K562 (cell line): ENCODE data around the gene LONRF3. TPM values are rescaled to one million over a fixed set of nuclear protein-coding genes. Genes with fewer than 3 reads are reported as not detected.

Experiments
- ATAC-seq: fragments of 200-7000 bp; cut with Tn5 transposase; 3 replicates; pipeline ENCODE4 v1.9.1; 2020; ENCODE audit warnings: moderate library complexity
- BruUV-seq: library from RNA; stranded (reverse); fragments of 400-500 nt; replicated peaks from 2 replicates; lab custom pipeline; 2021; lab: Mats Ljungman, UMichigan
- CTCF ChIA-PET: fragments of 300-600 bp; formaldehyde crosslinking; extraction: SDS; loops from one replicate; lab custom pipeline; 2021; ENCODE audit warnings: low intra/inter-chr PET ratio; lab: Yijun Ruan, JAX
- POLR2A ChIA-PET: fragments of 300-600, 350-650 bp; sonication (Branson Sonifier 250); formaldehyde crosslinking; extraction: SDS; loops from one replicate; lab custom pipeline; 2021; ENCODE audit warnings: antibody characterized with exemption, inconsistent platforms; lab: Yijun Ruan, JAX
- DNase-seq, 4 experiments: peaks; one replicate each; pipeline versions ENCODE4 v3.0.0 to v3.0.0-alpha.2; 2011 to 2018; ENCODE audit warnings: low spot score in 3 of 4, mixed read lengths in 3 of 4; ENCODE audit errors: extremely low read depth in 1 of 4
- FAIRE-seq: peaks from 2 replicates; lab custom pipeline; 2011; peaks lifted over from hg19 to GRCh38; lab: Jason Lieb, UNC
- H2AFZ ChIP-seq: 2 replicates; pipeline ENCODE4 v1.6.0; 2011; ENCODE audit warnings: low read depth, low read length, control low read depth, inconsistent platforms
- H3K27ac ChIP-seq: fragments of 200-600 bp; 3 replicates; pipeline ENCODE4 v1.8.0; 2011; ENCODE audit warnings: low read depth, mild to moderate bottlenecking, control low read depth, inconsistent platforms, low read length, moderate library complexity, mixed read lengths; ENCODE audit errors: extremely low read depth
- H3K27me3 ChIP-seq, 2 experiments: fragments of 300-600 bp in 1 of 2; 2 replicates in 1 of 2; 3 replicates in 1 of 2; pipeline versions ENCODE4 v1.6.0 to v1.8.0; 2011; ENCODE audit warnings: inconsistent platforms in 2 of 2, low read length in 2 of 2, mild to moderate bottlenecking in 1 of 2, mixed read lengths in 1 of 2, moderate library complexity in 1 of 2; ENCODE audit not compliant: control insufficient read depth in 2 of 2, insufficient read depth in 2 of 2
- H3K36me3 ChIP-seq: fragments of 300-600 bp; 3 replicates; pipeline ENCODE4 v1.8.0; 2011; ENCODE audit warnings: mild to moderate bottlenecking, low read length, inconsistent platforms; ENCODE audit not compliant: control insufficient read depth, insufficient read depth
- H3K4me1 ChIP-seq, 2 experiments: fragments of 200-600 bp in 1 of 2; replicated peaks in 1 of 2; 2 replicates in 1 of 2; 3 replicates in 1 of 2; pipeline versions ENCODE4 v1.5.1 to v1.8.0; 2011; ENCODE audit warnings: inconsistent platforms in 2 of 2, low read length in 2 of 2, mild to moderate bottlenecking in 1 of 2, mixed read lengths in 1 of 2, moderate library complexity in 1 of 2; ENCODE audit not compliant: control insufficient read depth in 2 of 2, insufficient read depth in 2 of 2
- H3K4me2 ChIP-seq: 2 replicates; pipeline ENCODE4 v1.6.1; 2011; ENCODE audit warnings: low read length, control low read depth, inconsistent platforms, mixed read lengths; ENCODE audit not compliant: insufficient read depth
- H3K4me3 ChIP-seq: fragments of 200-600 bp; sonication (generic), shearing (Covaris generic); 2 replicates; pipeline ENCODE4 v1.5.1; 2016; ENCODE audit warnings: control low read depth, inconsistent platforms
- H3K79me2 ChIP-seq: fragments of 200-600 bp; 3 replicates; pipeline ENCODE4 v1.8.0; 2011; ENCODE audit warnings: low read length, inconsistent platforms; ENCODE audit not compliant: control insufficient read depth, insufficient read depth
- H3K9ac ChIP-seq, 2 experiments: 2 replicates each; pipeline versions ENCODE4 v1.6.0 to v1.6.1; 2011; ENCODE audit warnings: low read depth in 2 of 2, low read length in 2 of 2, control low read depth in 1 of 2, inconsistent platforms in 1 of 2, mild to moderate bottlenecking in 1 of 2, mixed read lengths in 1 of 2; ENCODE audit not compliant: insufficient read depth in 1 of 2
- H3K9me1 ChIP-seq: one replicate; pipeline ENCODE4 v1.6.0; 2011; ENCODE audit warnings: inconsistent platforms, mild to moderate bottlenecking, low read length, moderate library complexity; ENCODE audit not compliant: control insufficient read depth, insufficient read depth
- H3K9me3 ChIP-seq: replicated peaks from 2 replicates; pipeline ENCODE4 v1.5.1; 2011; ENCODE audit warnings: low read depth, low read length, inconsistent platforms; ENCODE audit not compliant: control insufficient read depth, insufficient read depth
- H4K20me1 ChIP-seq: replicated peaks from 2 replicates; pipeline ENCODE4 v1.6.1; 2011; ENCODE audit warnings: low read length, inconsistent platforms, mixed read lengths; ENCODE audit not compliant: control insufficient read depth, insufficient read depth
- C11orf30 ChIP-seq: fragments of 450-650 bp; IDR thresholded peaks from 2 replicates; pipeline ENCODE4 v1.6.1; 2016; ENCODE audit warnings: low read depth, mild to moderate bottlenecking
- CREB1 ChIP-seq, 2 experiments: sonication (generic) in 1 of 2; formaldehyde crosslinking in 1 of 2; IDR thresholded peaks; 2 replicates each; pipeline versions ENCODE4 v1.6.1 to v1.8.0; 2012 to 2022; ENCODE audit warnings: inconsistent platforms in 1 of 2, mild to moderate bottlenecking in 1 of 2, missing genetic modification reagents in 1 of 2, moderate library complexity in 1 of 2
- DACH1 ChIP-seq: fragments of 450-650 bp; IDR thresholded peaks from 2 replicates; pipeline ENCODE4 v1.6.1; 2018; ENCODE audit not compliant: partially characterized antibody
- JUND ChIP-seq, 2 experiments: IDR thresholded peaks; 2 replicates in 1 of 2; 3 replicates in 1 of 2; pipeline ENCODE4 v1.6.1; 2011; ENCODE audit warnings: borderline replicate concordance in 2 of 2, low read depth in 2 of 2, low read length in 2 of 2, improper control_type of control experiment in 1 of 2, missing biosample characterization in 1 of 2, missing genetic modification characterization in 1 of 2, missing genetic modification reagents in 1 of 2
- MEIS2 ChIP-seq: fragments of 450-650 bp; IDR thresholded peaks from 2 replicates; pipeline ENCODE4 v1.6.1; 2014; ENCODE audit warnings: mild to moderate bottlenecking; ENCODE audit not compliant: partially characterized antibody
- NCOR1 ChIP-seq: fragments of 450-650 bp; IDR thresholded peaks from 2 replicates; pipeline ENCODE4 v1.6.1; 2016; ENCODE audit warnings: mild to moderate bottlenecking, moderate library complexity
- PBX2 ChIP-seq, 2 experiments: IDR thresholded peaks in 1 of 2; conservative IDR thresholded peaks in 1 of 2; 2 replicates each; pipeline ENCODE4 v1.6.1; 2016; ENCODE audit warnings: low read depth in 2 of 2, mild to moderate bottlenecking in 1 of 2, missing compliant biosample characterization in 1 of 2, missing genetic modification characterization in 1 of 2, moderate library complexity in 1 of 2
- STAT5B ChIP-seq: fragments of 250-450 bp; sonication (Bioruptor Pico); IDR thresholded peaks from 2 replicates; pipeline ENCODE4 v1.8.0; 2021; ENCODE audit warnings: mild to moderate bottlenecking, inconsistent platforms
- ZBTB12 ChIP-seq: fragments of 250-450 bp; sonication (Bioruptor Pico); IDR thresholded peaks from 2 replicates; pipeline ENCODE4 v1.4.0; 2020
- ZNF316 ChIP-seq: fragments of 450-650 bp; IDR thresholded peaks from 2 replicates; pipeline ENCODE4 v1.6.1; 2016
- ZNF384 ChIP-seq: IDR thresholded peaks from 2 replicates; pipeline ENCODE4 v1.6.1; 2012; ENCODE audit warnings: low read depth, low read length, improper control_type of control experiment
- ZNF444 ChIP-seq: fragments of 250-450 bp; sonication (Bioruptor Pico); IDR thresholded peaks from 2 replicates; pipeline ENCODE4 v1.4.0; 2020; ENCODE audit warnings: mild to moderate bottlenecking, moderate library complexity
- ZNF592 ChIP-seq: fragments of 450-650 bp; IDR thresholded peaks from 2 replicates; pipeline ENCODE4 v1.6.1; 2017; ENCODE audit warnings: antibody characterized with exemption, mild to moderate bottlenecking
- WGBS: fragments of 100-300 bp; shearing (Covaris generic); methylation state at CpG from one replicate; pipeline ENCODE4 v1.1.6; 2016; ENCODE audit warnings: low coverage, mixed read lengths; ENCODE audit not compliant: insufficient coverage; ENCODE audit errors: missing lambda C conversion rate; 5-methylcytosine and 5-hydroxymethylcytosine counted together
- in situ Hi-C: fragments of 300-500 bp; cut with MboI; formaldehyde crosslinking; loops from 4 replicates; pipeline ENCODE4 v1.15.0; 2018; ENCODE audit warnings: inconsistent platforms, mixed read lengths
- intact Hi-C: fragments of 100-400 bp; cut with micrococcal nuclease; formaldehyde crosslinking; loops from 2 replicates; pipeline ENCODE4 v1.14.2; 2022
- polyA plus RNA-seq, 8 experiments: library from polyadenylated mRNA; depleted of rRNA in 4 of 8; stranded (reverse) in 5 of 8; unstranded in 3 of 8; fragments of >200 nt; fragmentation: Nextera tagmentation in 2 of 8; fragmentation: Illumina TruSeq in 1 of 8; extraction: Ambion mirVana in 2 of 8; extraction: Trizol in 1 of 8; gene quantifications; 2 replicates each; pipeline versions ENCODE4 v1.2.1 to v1.2.3, GENCODE V29; 2011 to 2014; ENCODE audit warnings: inconsistent platforms in 1 of 8, missing spikeins in 1 of 8
- total RNA-seq, 7 experiments: library from RNA; depleted of rRNA in 6 of 7; stranded (reverse); fragments of >200 nt in 6 of 7; fragmentation: Illumina TruSeq in 2 of 7; extraction: Trizol in 2 of 7; gene quantifications; 2 replicates each; pipeline versions ENCODE4 v1.2.1 to v1.2.3, GENCODE V29; 2011 to 2021; ENCODE audit warnings: low replicate concordance in 1 of 7

LONRF3 gene
- total and polyA plus RNA-seq, 9 of the 15 experiments (the other 6 are each of a cell fraction or from before 2014, with no cell fraction given) = 1.3 to 22.0 (median 8.7) TPM

- peak; percentile 26 for FAIRE-seq
- ChIA-PET POLR2A (interaction anchor here (0.7 to 1.2 kb wide), 2 partner anchors 8 to 16 kb away, joined by 3 read pairs; no protein-coding TSS in a partner anchor), CTCF (no interaction called here)
- Histone ChIP-seq H3K9me1 (no peaks in the 10 kb centered on the region), H3K4me3 (no peak overlapping the region), H3K27me3 (peaks cover 0 to 10% of the 10 kb centered on the region in 2 experiments; a peak in 2 of 5 replicates), H3K9ac (no peak overlapping the region; a peak in 1 of 4 replicates), H2AFZ (no peak overlapping the region), H3K4me2 (0 out of 2 replicates have a peak overlapping the region, but pooled peaks have one; percentile 16), H3K9me3 (no peaks in the 10 kb centered on the region), H3K36me3 (no peaks in the 10 kb centered on the region), H3K27ac (no peak overlapping the region), H4K20me1 (no peaks in the 10 kb centered on the region), H3K79me2 (no peaks in the 10 kb centered on the region), H3K4me1 (peaks cover 0 to 18% of the 10 kb centered on the region in 2 experiments; a peak in 3 of 5 replicates)
- TF ChIP-seq CREB1 (IDR thresholded peaks at IDR 0.05) (peak; percentile 16; the same call in 1 of the 2 replicates), CREB1 (CRISPR knock-in tag; IDR thresholded peaks at IDR 0.05) (no peak), ZBTB12 (CRISPR knock-in tag) (no peak), STAT5B (CRISPR knock-in tag) (no peak), ZNF444 (CRISPR knock-in tag) (no peak), ZNF592 (no peak), DACH1 (peak; percentile 13), PBX2 (CRISPR knock-in tag; IDR thresholded peaks at IDR 0.05; ENCODE audit: low read depth) (no peak), PBX2 (tag; conservative IDR thresholded peaks at IDR 0.05; ENCODE audit: low read depth) (peak; percentile 49; the same call in 1 of the 2 replicates), NCOR1 (peak; percentile 13; the same call in 1 of the 2 replicates), JUND (IDR thresholded peaks at IDR 0.05; ENCODE audit: borderline replicate concordance, low read depth, low read length) (no peak), JUND (tag; IDR thresholded peaks at IDR 0.05; ENCODE audit: borderline replicate concordance, low read depth, low read length) (0 out of 3 replicates have a peak, but pooled peaks have one; percentile 9), MEIS2 (peak; percentile 74), ZNF384 (no peak), ZNF316 (peak; percentile 60), C11orf30 (peak; percentile 45; the same call in 1 of the 2 replicates)
- BruUV-seq = no TSS peak
- ATAC-seq = peak; percentile 58
- DNase-seq = peak in 1 of 4 experiments; percentile 44
- intact Hi-C loops (no loop called here), in situ Hi-C loops (no loop called here)
- 4% methylated on average over 2 of the region's 2 CpGs for WGBS
These were observed 10.2 kb upstream of the LONRF3 start for GRCh38 chrX:118964252-118964651.
